ENCODE results near the gene TRMT11. TPM values are rescaled to one million over a fixed set of nuclear protein-coding genes. Genes with fewer than 3 reads are reported as not detected.

TRMT11 gene
- total and polyA plus RNA-seq, 9 of the 15 experiments (the other 6 are each of a cell fraction or from before 2014, with no cell fraction given): 38.8 to 88.0 (median 59.8) TPM

- H2AFZ ChIP-seq (ENCODE audit: low read depth, low read length): no peak overlapping the region
- ChIA-PET CTCF (ENCODE audit: low intra/inter-chr PET ratio) (no interaction called here), POLR2A (no interaction called here)
- DNase-seq (ENCODE audit: extremely low read depth in 1 of 4, low spot score in 3 of 4) (no peak), ATAC-seq (no peak), FAIRE-seq (no peak)
- H3K27me3 ChIP-seq (ENCODE audit: control insufficient read depth in 2 of 2, insufficient read depth in 2 of 2, low read length in 2 of 2): no peaks in the 10 kb centered on the region
- H3K4me1 ChIP-seq (replicated peaks in 1 of 2; ENCODE audit: control insufficient read depth in 2 of 2, insufficient read depth in 2 of 2, low read length in 2 of 2): peaks cover 9 to 47% of the 10 kb centered on the region in 2 experiments
- H3K36me3 ChIP-seq (ENCODE audit: control insufficient read depth, insufficient read depth, low read length): peaks cover 48% of the 10 kb centered on the region
- no peak overlapping the region for H3K4me3 ChIP-seq
- H3K79me2 ChIP-seq (ENCODE audit: control insufficient read depth, insufficient read depth, low read length): no peaks in the 10 kb centered on the region
- no peaks in the 10 kb centered on the region for H3K9me1 ChIP-seq (ENCODE audit: control insufficient read depth, insufficient read depth, low read length)
- H4K20me1 ChIP-seq (replicated peaks; ENCODE audit: control insufficient read depth, insufficient read depth, low read length): no peaks in the 10 kb centered on the region
- intact Hi-C loops (cut with micrococcal nuclease) (loop anchor here (5.0 kb wide), 1 partner anchor 122 kb away; no protein-coding TSS in a partner anchor), in situ Hi-C loops (cut with MboI) (no loop called here)
- BruUV-seq (replicated peaks): no TSS peak
- no peaks in the 10 kb centered on the region for H3K9me3 ChIP-seq (replicated peaks; ENCODE audit: control insufficient read depth, insufficient read depth, low read depth, low read length)
- H3K9ac ChIP-seq (ENCODE audit: insufficient read depth in 1 of 2, low read depth in 2 of 2, low read length in 2 of 2): no peak overlapping the region
- 59% methylated on average over 1 of the region's 1 CpG for WGBS (ENCODE audit: insufficient coverage, low coverage, missing lambda C conversion rate)
- no peak overlapping the region for H3K27ac ChIP-seq (ENCODE audit: extremely low read depth, low read depth, low read length)
- H3K4me2 ChIP-seq (ENCODE audit: insufficient read depth, low read length): no peak overlapping the region
- TF ChIP-seq ZNF780A (CRISPR knock-in tag; IDR thresholded peaks at IDR 0.05) (no peak), LCOR (CRISPR knock-in tag; IDR thresholded peaks at IDR 0.05) (no peak), ATF7 (IDR thresholded peaks at IDR 0.05) (no peak), RNF2 (IDR thresholded peaks at IDR 0.05) (no peak), FOXP1 (CRISPR knock-in tag; IDR thresholded peaks at IDR 0.05) (no peak), SMAD2 (IDR thresholded peaks at IDR 0.05; ENCODE audit: low read depth, low read length) (no peak)
- TF ChIP-seq, protein P1, sequence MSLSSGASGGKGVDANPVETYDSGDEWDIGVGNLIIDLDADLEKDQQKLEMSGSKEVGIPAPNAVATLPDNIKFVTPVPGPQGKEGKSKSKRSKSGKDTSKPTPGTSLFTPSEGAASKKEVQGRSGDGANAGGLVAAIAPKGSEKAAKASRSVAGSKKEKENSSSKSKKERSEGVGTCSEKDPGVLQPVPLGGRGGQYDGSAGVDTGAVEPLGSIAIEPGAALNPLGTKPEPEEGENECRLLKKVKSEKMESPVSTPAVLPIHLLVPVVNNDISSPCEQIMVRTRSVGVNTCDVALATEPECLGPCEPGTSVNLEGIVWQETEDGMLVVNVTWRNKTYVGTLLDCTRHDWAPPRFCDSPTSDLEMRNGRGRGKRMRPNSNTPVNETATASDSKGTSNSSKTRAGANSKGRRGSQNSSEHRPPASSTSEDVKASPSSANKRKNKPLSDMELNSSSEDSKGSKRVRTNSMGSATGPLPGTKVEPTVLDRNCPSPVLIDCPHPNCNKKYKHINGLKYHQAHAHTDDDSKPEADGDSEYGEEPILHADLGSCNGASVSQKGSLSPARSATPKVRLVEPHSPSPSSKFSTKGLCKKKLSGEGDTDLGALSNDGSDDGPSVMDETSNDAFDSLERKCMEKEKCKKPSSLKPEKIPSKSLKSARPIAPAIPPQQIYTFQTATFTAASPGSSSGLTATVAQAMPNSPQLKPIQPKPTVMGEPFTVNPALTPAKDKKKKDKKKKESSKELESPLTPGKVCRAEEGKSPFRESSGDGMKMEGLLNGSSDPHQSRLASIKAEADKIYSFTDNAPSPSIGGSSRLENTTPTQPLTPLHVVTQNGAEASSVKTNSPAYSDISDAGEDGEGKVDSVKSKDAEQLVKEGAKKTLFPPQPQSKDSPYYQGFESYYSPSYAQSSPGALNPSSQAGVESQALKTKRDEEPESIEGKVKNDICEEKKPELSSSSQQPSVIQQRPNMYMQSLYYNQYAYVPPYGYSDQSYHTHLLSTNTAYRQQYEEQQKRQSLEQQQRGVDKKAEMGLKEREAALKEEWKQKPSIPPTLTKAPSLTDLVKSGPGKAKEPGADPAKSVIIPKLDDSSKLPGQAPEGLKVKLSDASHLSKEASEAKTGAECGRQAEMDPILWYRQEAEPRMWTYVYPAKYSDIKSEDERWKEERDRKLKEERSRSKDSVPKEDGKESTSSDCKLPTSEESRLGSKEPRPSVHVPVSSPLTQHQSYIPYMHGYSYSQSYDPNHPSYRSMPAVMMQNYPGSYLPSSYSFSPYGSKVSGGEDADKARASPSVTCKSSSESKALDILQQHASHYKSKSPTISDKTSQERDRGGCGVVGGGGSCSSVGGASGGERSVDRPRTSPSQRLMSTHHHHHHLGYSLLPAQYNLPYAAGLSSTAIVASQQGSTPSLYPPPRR (CRISPR knock-in tag; IDR thresholded peaks at IDR 0.05; ENCODE audit: borderline replicate concordance): no peak
These were observed 64.5 kb downstream of the TRMT11 start for GRCh38 chr6:126050795-126051194.

Data from K562 (cell line).